ENCODE measurements around the gene CREB1.

GRCh38 chr2:207630491-207630890 lies 100.7 kb downstream of the CREB1 start:
- TF ChIP-seq ZNF670 (tag by site-specific recombination; IDR thresholded peaks at IDR 0.05; ENCODE audit: low read depth), result no peak
- no peak for TF ChIP-seq KLF1 (tag by site-specific recombination; IDR thresholded peaks at IDR 0.05)
- no peak for TF ChIP-seq ZNF280D (tag by site-specific recombination; IDR thresholded peaks at IDR 0.05)
- TF ChIP-seq, protein P1, sequence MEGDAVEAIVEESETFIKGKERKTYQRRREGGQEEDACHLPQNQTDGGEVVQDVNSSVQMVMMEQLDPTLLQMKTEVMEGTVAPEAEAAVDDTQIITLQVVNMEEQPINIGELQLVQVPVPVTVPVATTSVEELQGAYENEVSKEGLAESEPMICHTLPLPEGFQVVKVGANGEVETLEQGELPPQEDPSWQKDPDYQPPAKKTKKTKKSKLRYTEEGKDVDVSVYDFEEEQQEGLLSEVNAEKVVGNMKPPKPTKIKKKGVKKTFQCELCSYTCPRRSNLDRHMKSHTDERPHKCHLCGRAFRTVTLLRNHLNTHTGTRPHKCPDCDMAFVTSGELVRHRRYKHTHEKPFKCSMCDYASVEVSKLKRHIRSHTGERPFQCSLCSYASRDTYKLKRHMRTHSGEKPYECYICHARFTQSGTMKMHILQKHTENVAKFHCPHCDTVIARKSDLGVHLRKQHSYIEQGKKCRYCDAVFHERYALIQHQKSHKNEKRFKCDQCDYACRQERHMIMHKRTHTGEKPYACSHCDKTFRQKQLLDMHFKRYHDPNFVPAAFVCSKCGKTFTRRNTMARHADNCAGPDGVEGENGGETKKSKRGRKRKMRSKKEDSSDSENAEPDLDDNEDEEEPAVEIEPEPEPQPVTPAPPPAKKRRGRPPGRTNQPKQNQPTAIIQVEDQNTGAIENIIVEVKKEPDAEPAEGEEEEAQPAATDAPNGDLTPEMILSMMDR (tag by site-specific recombination; IDR thresholded peaks at IDR 0.05), result no peak
- TF ChIP-seq ZSCAN16 (tag by site-specific recombination; IDR thresholded peaks at IDR 0.05), result no peak
- TF ChIP-seq REST (tag by site-specific recombination; IDR thresholded peaks at IDR 0.05), result no peak
- no peak for TF ChIP-seq ZNF777 (tag by site-specific recombination; IDR thresholded peaks at IDR 0.05; ENCODE audit: borderline replicate concordance)
- TF ChIP-seq ZNF792 (tag by site-specific recombination; IDR thresholded peaks at IDR 0.05), result no peak
- TF ChIP-seq, protein P2, sequence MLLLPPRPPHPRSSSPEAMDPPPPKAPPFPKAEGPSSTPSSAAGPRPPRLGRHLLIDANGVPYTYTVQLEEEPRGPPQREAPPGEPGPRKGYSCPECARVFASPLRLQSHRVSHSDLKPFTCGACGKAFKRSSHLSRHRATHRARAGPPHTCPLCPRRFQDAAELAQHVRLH (tag by site-specific recombination; IDR thresholded peaks at IDR 0.05), result no peak
- no peak for TF ChIP-seq YY1 (tag by site-specific recombination; IDR thresholded peaks at IDR 0.05)
- no peak for TF ChIP-seq ZNF639 (tag by site-specific recombination; IDR thresholded peaks at IDR 0.05)
- TF ChIP-seq, protein P3, sequence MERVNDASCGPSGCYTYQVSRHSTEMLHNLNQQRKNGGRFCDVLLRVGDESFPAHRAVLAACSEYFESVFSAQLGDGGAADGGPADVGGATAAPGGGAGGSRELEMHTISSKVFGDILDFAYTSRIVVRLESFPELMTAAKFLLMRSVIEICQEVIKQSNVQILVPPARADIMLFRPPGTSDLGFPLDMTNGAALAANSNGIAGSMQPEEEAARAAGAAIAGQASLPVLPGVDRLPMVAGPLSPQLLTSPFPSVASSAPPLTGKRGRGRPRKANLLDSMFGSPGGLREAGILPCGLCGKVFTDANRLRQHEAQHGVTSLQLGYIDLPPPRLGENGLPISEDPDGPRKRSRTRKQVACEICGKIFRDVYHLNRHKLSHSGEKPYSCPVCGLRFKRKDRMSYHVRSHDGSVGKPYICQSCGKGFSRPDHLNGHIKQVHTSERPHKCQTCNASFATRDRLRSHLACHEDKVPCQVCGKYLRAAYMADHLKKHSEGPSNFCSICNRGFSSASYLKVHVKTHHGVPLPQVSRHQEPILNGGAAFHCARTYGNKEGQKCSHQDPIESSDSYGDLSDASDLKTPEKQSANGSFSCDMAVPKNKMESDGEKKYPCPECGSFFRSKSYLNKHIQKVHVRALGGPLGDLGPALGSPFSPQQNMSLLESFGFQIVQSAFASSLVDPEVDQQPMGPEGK (tag by site-specific recombination; IDR thresholded peaks at IDR 0.05), result no peak
- no peak for TF ChIP-seq ZNF335 (tag by site-specific recombination; conservative IDR thresholded peaks at IDR 0.05)

Data from HEK293 (cell line).